Measurements from ENCODE around the gene TUBA8.
A peak's percentile ranks its signal among the peaks of the same experiment; 100 is the strongest.
"Not testable (repeated sequence)": the region's sequence is repeated elsewhere in the genome, so short reads cannot be mapped to it uniquely, and the experiment has no call there.

Gene TUBA8

DNA sequence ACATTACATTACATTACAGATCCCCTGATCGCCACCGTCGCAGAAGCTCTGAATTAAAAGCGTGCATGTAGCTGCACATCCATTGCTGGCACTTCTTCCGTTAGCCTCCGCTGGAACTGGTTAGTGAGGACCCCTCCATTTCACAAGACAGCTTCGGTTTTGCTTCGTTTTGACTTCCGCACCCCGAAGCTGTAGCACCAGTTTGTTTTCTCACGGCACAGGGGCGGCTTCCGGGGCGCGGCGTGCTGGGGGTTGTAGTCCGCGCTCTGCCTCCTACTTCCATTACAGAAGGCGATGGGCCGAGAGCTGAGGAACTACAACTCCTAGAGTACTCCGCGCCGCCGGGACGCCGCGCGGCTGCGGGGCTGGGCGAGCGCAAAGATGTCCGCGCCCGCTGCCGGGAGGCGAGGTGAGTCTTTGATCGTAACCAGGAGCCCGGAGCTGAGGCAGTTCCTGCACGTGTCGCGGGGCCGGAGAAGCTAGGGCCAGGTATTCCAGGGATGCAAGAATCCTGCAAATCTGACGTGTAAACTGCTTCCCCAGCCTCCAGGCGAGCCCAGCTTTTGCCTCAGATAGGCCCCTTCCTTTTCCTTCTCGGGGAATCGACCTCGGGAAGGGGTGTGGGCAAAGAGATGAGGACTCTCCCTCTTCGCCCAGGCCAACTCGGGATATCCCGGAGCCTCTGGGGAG lies 32.8 kb upstream of the TUBA8 start, which contains the start of gene PEX26:
TSS of gene PEX26 (plus strand) at position 352 of the 690 bp plus-strand sequence. CDS start 387 bp downstream, outside the sequence.
- peak; percentile 89 for DNase-seq

DNA sequence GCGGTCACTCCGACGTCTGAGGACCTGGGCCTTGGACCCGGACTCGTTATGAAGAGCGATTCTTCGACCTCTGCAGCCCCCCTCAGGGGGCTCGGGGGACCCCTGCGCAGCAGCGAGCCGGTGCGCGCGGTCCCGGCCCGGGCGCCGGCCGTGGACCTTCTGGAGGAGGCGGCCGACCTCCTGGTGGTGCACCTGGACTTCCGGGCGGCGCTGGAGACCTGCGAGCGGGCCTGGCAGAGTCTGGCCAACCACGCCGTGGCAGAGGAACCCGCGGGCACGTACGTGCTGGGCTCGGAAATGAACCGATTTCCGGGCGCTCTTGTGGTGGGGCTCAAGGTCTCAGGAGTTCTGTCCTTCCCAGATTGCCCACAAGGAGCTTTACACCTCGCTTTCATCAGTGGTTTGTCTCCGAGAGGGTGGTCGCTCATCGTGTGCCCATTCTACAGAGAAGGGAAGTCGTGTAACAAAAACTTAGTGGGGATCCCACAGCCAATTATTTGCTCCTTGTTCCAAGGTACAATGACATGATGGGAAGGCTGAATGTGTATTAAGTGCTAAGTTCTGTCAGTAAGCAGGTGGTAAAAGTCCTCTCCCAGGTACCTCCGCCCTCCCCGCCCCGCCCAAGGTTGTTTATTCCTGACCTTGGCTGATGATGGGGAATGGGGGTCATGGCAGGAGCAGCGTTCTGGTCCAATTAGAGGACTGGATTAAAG lies 32.1 kb upstream of the TUBA8 start:
- DNase-seq = no peak

DNA sequence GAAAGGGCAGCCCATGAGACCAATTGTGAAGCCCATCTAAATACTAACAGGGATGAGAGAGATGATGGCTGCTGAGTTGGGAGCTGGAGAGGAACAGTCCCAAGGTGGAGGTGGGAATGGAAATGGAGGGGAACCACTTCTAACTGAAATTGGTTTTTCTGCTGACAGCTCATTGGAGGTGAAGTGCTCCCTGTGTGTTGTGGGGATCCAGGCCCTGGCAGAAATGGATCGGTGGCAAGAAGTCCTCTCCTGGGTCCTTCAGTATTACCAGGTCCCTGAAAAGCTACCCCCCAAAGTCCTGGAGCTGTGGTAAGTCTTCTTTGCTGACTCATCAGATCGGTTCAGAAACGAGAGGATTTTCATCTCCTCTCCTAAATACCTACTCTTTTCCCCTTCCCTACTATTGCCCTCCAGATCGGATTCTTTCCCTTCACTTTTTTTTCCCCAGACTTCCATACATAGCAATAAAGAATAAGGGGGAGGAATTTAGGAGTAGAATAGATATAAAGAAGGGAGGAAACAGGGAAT lies 30.8 kb upstream of the TUBA8 start:
- no peak for DNase-seq

DNA sequence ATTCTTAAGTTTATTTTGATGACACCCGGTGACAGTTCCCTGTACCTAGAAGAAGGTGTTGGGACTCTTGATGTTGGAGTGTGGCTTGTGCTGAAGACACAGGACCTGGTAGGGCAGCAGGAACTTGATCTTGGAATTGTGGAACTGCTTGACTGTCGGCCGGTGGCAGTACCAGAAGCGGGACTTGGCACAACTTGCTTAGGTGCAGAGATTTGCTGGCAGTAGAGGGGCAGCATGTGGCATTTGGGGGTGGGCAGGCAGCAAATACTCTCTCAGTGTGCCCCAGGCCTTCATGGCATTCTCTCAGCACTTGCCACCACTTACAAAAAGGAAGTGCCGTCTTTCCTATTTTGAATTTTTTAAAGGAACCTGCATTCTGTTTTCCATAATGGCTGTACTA lies 29.2 kb upstream of the TUBA8 start:
- DNase-seq = no peak

DNA sequence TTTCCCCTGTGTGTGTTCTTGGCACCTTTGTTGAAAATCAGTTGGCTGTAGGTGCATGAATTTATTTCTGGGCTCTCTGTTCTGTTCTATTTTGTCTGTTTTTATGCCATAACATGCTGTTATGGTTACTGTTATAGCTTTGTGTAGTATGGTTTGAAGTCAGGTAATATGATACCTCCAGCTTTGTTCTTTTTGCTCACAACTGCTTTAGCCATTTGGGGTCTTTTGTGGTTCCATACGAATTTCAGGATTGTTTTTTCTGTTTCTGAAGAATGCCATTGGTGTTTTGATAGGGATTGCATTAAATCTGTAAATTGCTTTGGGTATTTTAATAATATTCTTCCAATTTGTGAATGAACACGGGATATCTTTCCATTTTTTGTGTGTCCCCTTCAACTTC lies 28.1 kb upstream of the TUBA8 start:
- DNase-seq = no peak

DNA sequence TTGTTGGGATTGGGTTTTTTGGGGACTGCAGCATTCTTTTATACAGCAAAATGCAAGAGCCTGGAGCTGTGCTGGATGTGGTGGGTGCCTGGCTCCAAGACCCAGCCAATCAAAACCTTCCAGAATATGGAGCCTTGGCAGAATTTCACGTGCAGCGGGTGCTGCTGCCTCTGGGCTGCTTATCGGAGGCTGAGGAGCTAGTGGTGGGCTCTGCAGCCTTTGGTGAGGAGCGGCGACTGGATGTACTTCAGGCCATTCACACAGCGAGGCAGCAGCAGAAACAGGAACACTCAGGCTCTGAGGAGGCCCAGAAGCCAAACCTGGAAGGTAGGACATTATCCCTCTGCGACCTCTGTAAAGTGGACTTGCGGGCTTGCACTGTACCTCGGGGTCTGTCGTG lies 27.2 kb upstream of the TUBA8 start:
- DNase-seq = no peak

DNA sequence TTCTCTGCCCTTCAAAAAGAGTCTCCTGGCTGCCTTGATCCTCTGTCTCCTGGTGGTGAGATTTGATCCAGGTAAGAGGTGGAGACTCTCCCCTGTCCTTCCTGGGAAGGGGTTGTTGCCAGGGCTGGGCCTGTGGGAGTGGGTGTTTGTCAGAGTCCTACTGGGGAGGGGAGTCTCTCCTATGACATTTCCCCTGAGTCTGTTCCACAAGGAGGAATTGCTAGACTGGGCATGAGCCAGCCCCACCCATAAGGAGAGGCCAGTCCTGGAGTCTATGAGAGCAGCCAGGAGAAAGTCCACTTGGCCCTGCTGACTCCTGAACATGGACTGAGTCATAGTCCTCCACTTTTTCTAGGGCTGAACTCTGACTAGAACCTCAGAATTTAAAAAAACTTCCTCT lies 25.4 kb upstream of the TUBA8 start:
- DNase-seq = no peak

DNA sequence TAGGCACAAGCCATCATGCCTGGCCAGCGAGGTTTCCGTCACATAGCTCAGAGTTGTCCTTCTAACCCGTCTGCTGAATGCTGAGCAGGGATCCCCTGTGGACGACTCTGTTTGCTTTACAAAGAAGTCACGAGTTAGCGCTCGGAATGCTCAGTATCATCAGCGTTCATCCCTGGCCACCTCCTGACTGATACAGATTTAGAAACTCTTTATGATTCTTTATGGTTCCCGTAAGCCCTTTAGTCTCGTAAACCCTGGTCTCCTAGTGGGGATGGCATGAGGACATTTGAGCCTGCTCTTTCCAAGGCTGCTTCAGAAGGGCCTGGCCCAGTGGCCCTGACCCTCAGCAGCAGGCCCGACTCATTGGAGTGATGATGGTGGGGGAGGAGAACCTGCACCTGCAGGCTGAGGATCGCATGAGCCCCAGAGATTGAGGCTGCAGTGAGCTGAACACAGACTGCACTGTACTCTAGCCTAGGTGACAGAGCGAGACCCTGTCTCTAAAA lies 23.2 kb upstream of the TUBA8 start:
- no peak for DNase-seq

DNA sequence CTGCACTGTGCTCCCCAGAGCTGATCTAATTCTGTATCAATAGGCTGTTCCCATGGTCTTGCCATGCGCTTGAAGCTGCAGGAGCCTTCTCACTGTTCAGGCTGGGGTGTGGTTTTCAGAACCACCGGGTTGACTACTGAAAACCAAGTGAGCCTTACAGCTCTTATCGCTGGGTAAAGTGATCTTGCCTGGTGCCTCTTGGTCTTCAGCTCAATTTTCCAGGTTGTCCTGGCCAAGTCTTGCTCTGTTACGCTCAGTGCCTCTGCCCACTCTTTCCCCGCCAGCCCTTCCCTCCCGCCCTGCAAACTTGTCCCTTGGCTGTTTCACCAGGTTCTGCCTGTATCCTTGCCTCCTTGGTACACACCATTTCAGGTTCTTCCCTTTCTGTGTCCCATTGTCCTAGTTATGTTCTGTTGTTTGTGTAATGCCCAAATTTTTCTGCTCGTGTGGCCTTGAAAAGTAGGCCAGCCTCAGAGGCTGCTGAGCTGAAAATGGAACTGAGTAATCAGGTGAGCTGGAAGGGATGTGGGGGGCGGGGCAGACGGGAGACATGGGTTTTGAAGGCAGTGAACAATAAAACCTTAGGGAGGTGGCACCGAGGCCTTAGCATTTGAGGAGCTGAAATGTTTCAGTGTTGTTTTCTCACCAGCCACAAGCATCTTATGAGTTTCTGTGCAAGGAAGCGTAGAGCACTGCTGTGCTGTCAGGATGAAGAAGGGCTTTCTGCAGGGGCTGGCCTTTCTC lies 21.6 kb upstream of the TUBA8 start:
- no peak for DNase-seq

DNA sequence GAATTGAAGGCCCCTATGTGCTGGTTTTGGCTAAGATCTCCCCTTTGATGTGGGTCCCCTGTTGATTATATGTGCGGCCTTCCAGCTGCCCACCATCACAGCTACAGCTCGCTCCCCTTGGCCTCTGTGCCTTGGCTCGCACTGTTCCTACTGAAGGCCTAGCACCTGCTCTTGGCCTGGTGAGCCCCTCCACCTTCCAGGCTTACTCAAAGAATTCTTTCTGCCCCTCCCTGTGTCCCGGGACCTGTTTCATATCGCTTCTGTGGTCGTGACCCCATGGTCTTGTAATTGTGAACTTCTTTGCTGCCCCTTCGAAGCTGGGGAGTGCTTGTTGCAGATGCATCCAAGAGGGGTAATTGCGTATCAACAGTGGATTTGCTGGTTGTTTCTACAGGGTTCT lies 20.3 kb upstream of the TUBA8 start:
- DNase-seq = no peak

DNA sequence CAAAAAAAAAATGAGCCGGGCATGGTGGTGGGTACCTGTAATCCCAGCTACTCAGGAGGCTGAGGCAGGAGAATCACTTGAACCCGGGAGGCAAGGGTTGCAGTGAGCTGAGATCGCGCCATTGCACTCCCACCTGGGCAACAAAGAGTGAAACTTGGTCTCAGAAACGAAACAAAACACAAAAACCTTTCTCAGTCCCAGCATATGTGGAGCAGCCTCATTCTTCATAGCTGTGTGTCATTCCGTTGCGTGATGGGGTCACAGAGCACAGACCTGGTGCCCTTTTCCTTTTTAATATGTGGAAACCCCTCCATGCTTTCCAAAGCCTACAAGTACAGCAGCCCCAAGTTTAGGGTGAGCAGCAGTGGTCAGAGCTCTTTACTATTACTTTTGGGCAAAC lies 19.1 kb upstream of the TUBA8 start:
- no peak for DNase-seq

DNA sequence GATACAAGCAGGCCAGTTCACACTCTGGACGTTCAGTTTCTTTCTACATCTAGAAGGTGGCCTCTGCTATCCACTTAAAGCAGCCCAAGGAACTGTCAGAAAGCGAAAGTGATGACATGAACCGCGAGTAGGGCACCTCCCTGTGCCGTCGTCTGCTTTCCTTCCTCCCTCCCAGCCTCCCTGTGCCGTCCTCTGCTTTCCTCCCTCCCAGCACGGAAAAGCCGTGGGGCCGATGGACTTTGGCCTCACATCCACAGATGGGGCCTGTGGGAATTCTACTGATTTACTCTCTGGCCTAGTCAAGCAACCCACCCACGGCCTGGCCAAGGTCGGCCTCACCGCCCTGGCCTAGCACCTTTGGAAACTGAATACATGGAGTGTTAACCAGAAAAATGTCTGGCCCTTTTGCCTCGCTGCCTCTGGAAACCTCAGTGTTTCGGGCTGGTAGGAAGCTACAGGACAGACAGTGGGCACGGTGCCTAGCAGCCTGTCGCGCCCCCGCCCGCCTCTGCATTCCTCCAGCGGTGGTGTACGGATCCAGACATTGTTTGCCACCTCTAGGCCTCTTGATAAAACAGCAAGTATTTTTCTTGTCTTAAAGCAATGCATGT lies 18.6 kb upstream of the TUBA8 start:
- DNase-seq = no peak

DNA sequence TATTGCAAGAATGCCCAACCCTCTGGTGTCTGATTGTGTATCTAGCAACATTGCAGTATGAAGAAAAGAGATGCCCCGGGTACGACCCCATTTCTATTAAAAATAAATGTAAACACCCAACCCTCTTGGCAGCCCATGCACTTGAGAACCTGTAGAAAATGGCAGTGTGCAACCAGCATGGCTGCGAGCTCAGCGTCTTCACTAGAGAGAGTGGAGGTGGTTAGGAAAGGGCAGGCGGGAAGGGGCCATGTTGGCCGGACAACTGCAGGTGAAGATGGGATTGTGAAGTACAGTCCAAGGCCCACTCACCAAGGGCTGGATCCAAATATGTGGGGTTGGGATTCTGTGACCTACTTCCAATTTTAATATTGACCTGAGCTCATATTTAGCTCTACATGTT lies 16.9 kb upstream of the TUBA8 start:
- DNase-seq = no peak

DNA sequence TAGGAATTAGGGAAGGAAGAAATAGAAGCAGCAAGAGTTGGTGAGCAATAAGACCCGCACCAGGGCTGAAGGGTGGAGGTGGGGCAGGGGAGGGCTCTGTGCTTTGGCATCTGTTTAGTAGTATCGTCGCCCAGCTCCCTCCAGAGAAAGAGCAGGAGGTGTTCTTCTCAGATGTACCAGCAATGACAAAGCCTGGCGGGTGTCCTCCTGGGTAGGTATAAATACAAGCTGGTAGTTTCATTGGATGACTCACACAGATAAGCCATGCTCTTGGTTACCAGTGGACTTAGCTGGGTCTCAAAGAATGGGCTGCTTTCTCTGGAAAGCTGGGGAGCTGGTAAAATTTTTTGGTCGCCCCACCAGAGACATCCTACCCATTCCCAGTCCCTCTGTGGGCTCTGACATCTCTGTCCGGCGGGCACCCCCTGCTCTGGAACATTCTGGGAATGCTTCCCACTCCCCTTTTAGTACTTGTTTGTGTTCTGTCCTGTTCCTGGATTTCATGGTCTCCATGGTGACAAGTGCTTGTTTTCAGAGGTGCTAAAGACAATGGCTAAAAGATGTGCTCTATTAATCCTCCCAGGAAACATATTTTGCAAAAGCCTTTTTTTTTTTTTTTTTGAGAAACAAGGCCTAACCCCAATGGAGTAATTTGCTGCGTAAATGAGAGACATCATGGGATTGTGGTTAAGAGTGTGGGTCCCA lies 15.4 kb upstream of the TUBA8 start:
- DNase-seq = no peak

DNA sequence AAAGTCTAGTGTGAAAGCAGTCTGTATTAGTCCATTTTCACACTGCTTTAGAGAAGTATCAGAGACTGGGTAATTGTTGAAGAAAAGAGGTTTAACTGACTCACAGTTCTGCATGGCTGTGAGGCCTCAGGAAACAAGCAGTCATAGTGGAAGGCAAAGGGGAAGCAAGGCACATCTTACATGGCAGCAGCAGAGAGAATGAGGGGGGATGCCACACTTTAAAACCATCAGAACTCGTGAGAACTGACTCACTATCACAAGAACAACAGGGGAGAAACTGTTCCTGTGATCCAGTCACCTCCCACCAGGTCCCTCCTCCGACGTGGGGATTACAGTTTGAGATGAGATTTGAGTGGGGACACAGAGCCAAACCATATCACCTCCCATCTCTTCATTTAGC lies 13.8 kb upstream of the TUBA8 start:
- DNase-seq = no peak

DNA sequence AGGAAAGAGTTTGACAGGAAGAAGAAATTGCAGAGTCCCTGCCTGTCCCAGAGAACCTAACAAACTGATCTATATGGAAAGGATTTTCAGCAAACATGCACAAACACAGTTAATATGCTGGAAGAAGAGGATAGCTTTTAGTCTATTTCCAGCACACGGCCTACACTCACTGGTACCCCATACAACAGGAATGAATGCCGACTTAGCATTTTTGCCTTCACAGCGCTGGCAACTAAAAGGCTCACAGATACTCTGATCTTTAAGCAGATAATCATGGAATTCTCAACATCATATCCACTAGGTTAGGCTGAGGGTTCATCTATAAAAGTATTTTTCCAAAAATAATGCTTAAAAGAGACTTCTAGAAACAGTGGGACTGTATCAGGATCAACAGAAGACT lies 9.8 kb upstream of the TUBA8 start:
- no peak for DNase-seq

DNA sequence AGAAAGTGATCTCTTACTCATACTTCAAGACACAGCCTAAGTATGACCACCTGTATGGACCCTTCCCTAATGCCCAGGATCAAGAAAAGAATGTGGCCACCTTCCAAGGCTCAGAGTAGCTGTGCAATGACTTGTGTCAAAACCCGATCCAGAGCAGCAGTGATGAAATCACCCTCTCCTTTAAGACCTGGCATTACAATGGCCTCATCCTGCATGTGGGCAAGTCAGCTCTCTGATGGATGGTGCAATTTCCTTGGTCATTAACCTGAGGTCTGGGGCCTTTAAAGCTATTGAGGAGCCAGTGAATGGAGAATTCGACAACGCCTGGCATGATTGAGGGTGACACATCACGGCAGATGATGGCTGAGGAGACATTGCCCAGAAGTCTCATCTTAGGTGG lies 9.1 kb upstream of the TUBA8 start:
- DNase-seq = no peak

DNA sequence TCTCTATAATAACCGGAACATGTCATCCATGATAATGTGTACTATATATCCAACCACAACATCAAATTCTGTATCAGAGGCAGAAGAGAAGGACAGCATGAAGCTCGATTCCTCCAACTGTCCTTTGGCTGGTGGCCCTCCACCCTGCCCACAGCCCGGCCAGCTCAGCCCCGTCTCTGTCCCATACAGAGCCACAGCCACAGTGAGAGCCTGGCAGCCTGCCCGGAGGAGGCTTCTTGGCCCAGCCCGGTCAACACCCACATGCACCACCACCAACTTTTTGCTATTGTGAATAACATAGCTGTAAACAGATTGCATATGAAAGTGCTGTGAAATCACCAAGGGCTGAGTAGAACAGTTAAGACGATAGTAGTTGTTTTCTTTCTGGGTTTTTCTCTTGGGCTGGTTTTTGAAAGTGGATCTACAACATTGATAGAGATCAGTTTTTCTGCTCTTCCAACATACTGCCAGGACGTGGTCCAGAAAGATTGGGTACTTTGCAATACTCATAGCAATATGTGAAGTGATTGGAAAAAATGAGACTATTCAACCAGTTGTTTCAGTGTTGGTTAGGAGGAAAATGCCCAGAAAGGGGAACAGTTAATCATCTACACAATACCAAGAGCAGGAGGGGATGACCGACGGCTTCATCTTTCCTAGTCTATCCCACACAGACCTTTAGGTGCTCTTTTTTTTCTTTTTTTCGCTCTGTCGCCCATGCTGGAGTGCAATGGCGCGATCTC lies 6.9 kb upstream of the TUBA8 start:
- no peak for DNase-seq

DNA sequence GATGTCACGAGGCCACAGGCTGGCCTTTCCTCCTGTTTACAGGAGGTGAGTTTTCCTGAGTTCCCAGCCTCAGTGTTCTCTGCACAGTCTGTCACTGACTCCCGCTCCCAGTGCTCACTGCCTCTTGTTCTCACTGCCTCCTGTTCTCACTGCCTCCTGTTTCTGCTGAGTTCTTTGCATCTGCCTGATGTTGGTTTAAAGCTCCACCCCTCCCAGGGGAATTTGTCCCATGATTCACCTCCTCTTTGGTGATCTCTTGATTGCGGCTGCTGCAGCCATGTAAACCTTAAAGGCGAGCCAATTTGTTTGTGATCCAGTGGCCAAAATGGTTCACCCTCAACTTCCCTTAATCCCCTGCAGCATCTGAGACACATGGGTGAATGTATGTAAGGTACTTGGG lies 6.0 kb upstream of the TUBA8 start:
- DNase-seq = no peak

DNA sequence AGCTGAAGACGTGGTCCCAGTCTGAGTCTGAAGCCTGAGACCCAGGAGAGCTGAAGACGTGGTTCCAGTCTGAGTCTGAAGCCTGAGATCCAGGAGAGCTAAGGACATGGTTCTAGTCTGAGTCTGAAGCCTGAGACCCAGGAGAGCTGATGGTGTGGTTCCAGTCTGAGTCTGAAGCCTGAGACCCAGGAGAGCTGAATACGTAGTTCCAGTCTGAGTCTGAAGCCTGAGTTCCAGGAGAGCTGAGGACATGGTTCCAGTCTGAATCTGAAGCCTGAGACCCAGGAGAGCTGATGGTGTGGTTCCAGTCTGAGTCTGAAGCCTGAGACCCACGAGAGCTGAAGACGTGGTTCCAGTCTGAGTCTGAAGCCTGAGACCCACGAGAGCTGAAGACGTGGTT lies 4.6 kb upstream of the TUBA8 start:
- DNase-seq = not testable (repeated sequence)

DNA sequence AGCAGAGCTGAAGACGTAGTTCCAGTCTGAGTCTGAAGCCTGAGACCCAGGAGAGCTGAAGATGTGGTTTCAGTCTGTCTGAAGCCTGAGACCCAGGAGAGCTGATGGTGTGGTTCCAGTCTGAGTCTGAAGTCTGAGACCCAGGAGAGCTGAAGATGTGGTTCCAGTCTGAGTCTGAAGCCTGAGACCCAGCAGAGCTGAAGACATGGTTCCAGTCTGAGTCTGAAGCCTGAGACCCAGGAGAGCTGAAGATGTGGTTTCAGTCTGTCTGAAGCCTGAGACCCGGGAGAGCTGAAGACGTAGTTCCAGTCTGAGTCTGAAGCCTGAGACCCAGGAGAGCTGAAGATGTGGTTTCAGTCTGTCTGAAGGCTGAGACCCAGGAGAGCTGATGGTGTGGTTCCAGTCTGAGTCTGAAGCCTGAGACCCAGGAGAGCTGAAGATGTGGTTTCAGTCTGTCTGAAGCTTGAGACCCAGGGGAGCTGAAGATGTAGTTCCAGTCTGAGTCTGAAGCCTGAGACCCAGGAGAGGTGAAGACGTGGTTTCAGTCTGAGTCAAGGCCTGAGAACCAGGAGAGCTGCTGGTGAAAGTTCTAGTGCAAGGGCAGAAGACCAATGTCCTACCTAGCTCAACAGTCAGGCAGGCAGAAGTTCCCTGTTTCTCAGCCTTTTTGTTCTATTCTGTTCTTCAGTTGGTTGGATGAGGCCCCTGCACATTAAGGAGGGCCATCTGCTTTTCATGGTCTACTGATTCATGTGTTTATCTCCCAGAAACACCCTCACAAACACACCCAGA lies 3.9 kb upstream of the TUBA8 start:
- not testable (repeated sequence) for DNase-seq

Measured in effector CD8-positive, alpha-beta T cell (primary cell).